ENCODE measurements around the gene FGD6.
A peak's percentile ranks its signal among the peaks of the same experiment; 100 is the strongest.
"Not testable (repeated sequence)": the region's sequence is repeated elsewhere in the genome, so short reads cannot be mapped to it uniquely, and the experiment has no call there.

FGD6 gene

GRCh38 chr12:95237315-95237714 is 20.0 kb upstream of the FGD6 start:
- TF ChIP-seq GLIS3 (CRISPR knock-in tag; IDR thresholded peaks at IDR 0.05) = no peak
- no peak for TF ChIP-seq ESRRG (CRISPR knock-in tag; IDR thresholded peaks at IDR 0.05)
- TF ChIP-seq OSR1 (CRISPR knock-in tag; IDR thresholded peaks at IDR 0.05) = no peak
- no peak; the same call in 1 of the 2 replicates for TF ChIP-seq TCF4 (CRISPR knock-in tag; IDR thresholded peaks at IDR 0.05; ENCODE audit: borderline replicate concordance)
- TF ChIP-seq TSHZ2 (CRISPR knock-in tag; IDR thresholded peaks at IDR 0.05) = no peak
- ATAC-seq = no peak

GRCh38 chr12:95235621-95236020 is 18.4 kb upstream of the FGD6 start:
- not testable (repeated sequence) for ATAC-seq

- not testable (repeated sequence) for ATAC-seq
Observed at GRCh38 chr12:95234187-95234586, 16.9 kb upstream of the FGD6 start.

- ATAC-seq = peak; percentile 58
- TF ChIP-seq TSHZ2 (CRISPR knock-in tag; IDR thresholded peaks at IDR 0.05) = no peak
- TF ChIP-seq PPARA (CRISPR knock-in tag; IDR thresholded peaks at IDR 0.05; ENCODE audit: borderline replicate concordance) = no peak
- TF ChIP-seq ZFP30 (CRISPR knock-in tag; IDR thresholded peaks at IDR 0.05) = no peak
- TF ChIP-seq ISL1 (CRISPR knock-in tag; IDR thresholded peaks at IDR 0.05) = peak; percentile 13; the same call in 1 of the 2 replicates
- no peak for TF ChIP-seq TOX (CRISPR knock-in tag; IDR thresholded peaks at IDR 0.05; ENCODE audit: borderline replicate concordance)
- no peak for TF ChIP-seq CREB5 (CRISPR knock-in tag; IDR thresholded peaks at IDR 0.05; ENCODE audit: low read depth)
- no peak for TF ChIP-seq ARNTL (CRISPR knock-in tag; IDR thresholded peaks at IDR 0.05; ENCODE audit: borderline replicate concordance, low read depth)
Observed at GRCh38 chr12:95231190-95231589, 13.9 kb upstream of the FGD6 start.

GRCh38 chr12:95230313-95230712 is 13.0 kb upstream of the FGD6 start:
- peak; percentile 42; the same call in 1 of the 3 replicates for ATAC-seq

GRCh38 chr12:95229636-95230035 is 12.4 kb upstream of the FGD6 start:
- ATAC-seq = no peak
- TF ChIP-seq GLIS3 (CRISPR knock-in tag; IDR thresholded peaks at IDR 0.05) (no peak), TCF4 (CRISPR knock-in tag; IDR thresholded peaks at IDR 0.05; ENCODE audit: borderline replicate concordance) (no peak), PPARA (CRISPR knock-in tag; IDR thresholded peaks at IDR 0.05; ENCODE audit: borderline replicate concordance) (no peak), TOX (CRISPR knock-in tag; IDR thresholded peaks at IDR 0.05; ENCODE audit: borderline replicate concordance) (no peak), SNAI2 (CRISPR knock-in tag; IDR thresholded peaks at IDR 0.05) (no peak), POU6F1 (CRISPR knock-in tag; IDR thresholded peaks at IDR 0.05; ENCODE audit: borderline replicate concordance, low read depth) (no peak), TSHZ2 (CRISPR knock-in tag; IDR thresholded peaks at IDR 0.05) (no peak), ZFP3 (CRISPR knock-in tag; IDR thresholded peaks at IDR 0.05) (no peak), RARB (CRISPR knock-in tag; IDR thresholded peaks at IDR 0.05) (no peak), OSR1 (CRISPR knock-in tag; IDR thresholded peaks at IDR 0.05) (no peak), ZFP30 (CRISPR knock-in tag; IDR thresholded peaks at IDR 0.05) (no peak), CSRNP3 (CRISPR knock-in tag; IDR thresholded peaks at IDR 0.05) (no peak), ZNF8 (CRISPR knock-in tag; IDR thresholded peaks at IDR 0.05) (no peak), ARNTL (CRISPR knock-in tag; IDR thresholded peaks at IDR 0.05; ENCODE audit: borderline replicate concordance, low read depth) (no peak)

More at GRCh38 chr12:95230313-95230712, 13.0 kb upstream of the FGD6 start:
- TF ChIP-seq ZNF70 (CRISPR knock-in tag; IDR thresholded peaks at IDR 0.05) (peak; percentile 48; the same call in 1 of the 2 replicates), ZFP30 (CRISPR knock-in tag; IDR thresholded peaks at IDR 0.05) (no peak)
